GM19035 (cell line): ENCODE results near the gene LUZP1.

Experiments used
- ATAC-seq: cut with Tn5 transposase; IDR thresholded peaks from one replicate; pipeline ENCODE4 v1.9.1; 2021; ENCODE audit not compliant: unreplicated experiment

LUZP1 gene

GRCh38 chr1:23091545-23091944 is 77.1 kb downstream of the LUZP1 start:
- no peak for ATAC-seq

GRCh38 chr1:23090056-23090455 is 78.6 kb downstream of the LUZP1 start:
- no peak for ATAC-seq

- ATAC-seq, result no peak
Observed at GRCh38 chr1:23088027-23088426, 80.6 kb downstream of the LUZP1 start.

GRCh38 chr1:23085696-23086095 is 83.0 kb downstream of the LUZP1 start:
- no peak for ATAC-seq

GRCh38 chr1:23084880-23085279 is 83.8 kb downstream of the LUZP1 start:
- no peak for ATAC-seq

GRCh38 chr1:23083714-23084480 is 84.8 kb downstream of the LUZP1 start:
- no peak for ATAC-seq

GRCh38 chr1:23081376-23081775 is 87.3 kb downstream of the LUZP1 start:
- no peak for ATAC-seq

GRCh38 chr1:23080885-23081284 is 87.8 kb downstream of the LUZP1 start:
- ATAC-seq, result no peak

- no peak for ATAC-seq
Observed at GRCh38 chr1:23079025-23079424, 89.6 kb downstream of the LUZP1 start.

GRCh38 chr1:23074012-23074411 is 94.6 kb downstream of the LUZP1 start:
- ATAC-seq, result no peak

- ATAC-seq, result no peak
Observed at GRCh38 chr1:23069675-23070074, 99.0 kb downstream of the LUZP1 start.

GRCh38 chr1:23069149-23069548 is 99.5 kb downstream of the LUZP1 start:
- no peak for ATAC-seq

GRCh38 chr1:23066075-23066474 is 102.6 kb downstream of the LUZP1 start:
- no peak for ATAC-seq

- no peak for ATAC-seq
Observed at GRCh38 chr1:23065385-23065784, 103.3 kb downstream of the LUZP1 start.

- no peak for ATAC-seq
Observed at GRCh38 chr1:23062271-23062670, 106.4 kb downstream of the LUZP1 start.

- no peak for ATAC-seq
Observed at GRCh38 chr1:23057301-23057700, 111.4 kb downstream of the LUZP1 start.

GRCh38 chr1:23051290-23051909 is 117.3 kb downstream of the LUZP1 start:
- ATAC-seq, result no peak

- no peak for ATAC-seq
Observed at GRCh38 chr1:23050201-23050600, 118.5 kb downstream of the LUZP1 start.

- no peak for ATAC-seq
Observed at GRCh38 chr1:23044035-23044434, 124.6 kb downstream of the LUZP1 start.

GRCh38 chr1:23040509-23040908 is 128.1 kb downstream of the LUZP1 start:
- no peak for ATAC-seq

- ATAC-seq, result no peak
Observed at GRCh38 chr1:23039308-23039826, 129.3 kb downstream of the LUZP1 start.

GRCh38 chr1:23037081-23037740 is 131.4 kb downstream of the LUZP1 start:
- ATAC-seq, result no peak
